ENCODE data around the gene GPR63.

The GPR63 gene

DNA sequence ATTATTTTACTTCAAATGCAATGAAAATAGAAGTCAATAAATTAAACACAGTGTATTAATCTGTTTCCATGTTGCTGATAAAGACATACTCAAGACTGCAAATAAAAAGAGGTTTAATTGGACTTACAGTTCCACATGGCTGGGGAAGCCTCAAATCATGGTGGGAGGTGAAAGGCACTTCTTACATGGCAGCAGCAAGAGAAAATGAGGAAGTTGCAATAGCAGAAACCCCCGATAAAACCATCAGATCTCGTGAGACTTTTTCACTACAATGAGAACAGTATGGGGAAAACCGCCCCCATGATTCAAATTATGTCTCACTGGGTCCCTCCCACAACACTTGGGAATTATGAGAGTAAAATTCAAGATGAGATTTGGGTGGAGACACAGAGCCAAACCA, 82.2 kb downstream of the GPR63 start:
- no peak for DNase-seq

DNA sequence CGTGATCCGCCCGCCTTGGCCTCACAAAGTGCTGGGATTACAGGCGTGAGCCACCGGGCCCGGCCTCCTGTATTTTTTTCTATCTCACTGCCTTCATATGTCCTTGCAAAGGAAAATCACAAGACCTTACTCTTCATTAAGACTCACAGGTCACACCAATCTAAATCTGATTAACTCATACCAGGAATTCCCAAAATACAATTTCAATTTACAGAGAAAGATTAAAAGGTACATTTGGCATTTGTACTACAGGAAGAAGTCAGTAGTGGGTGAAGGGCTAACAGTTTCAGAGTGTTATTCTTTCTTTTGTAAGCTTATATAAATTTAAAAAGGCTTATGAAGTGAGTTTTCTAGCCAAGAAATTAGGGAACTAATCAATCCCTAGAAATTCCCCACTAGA, 87.4 kb downstream of the GPR63 start:
- no peak for DNase-seq
